ENCODE measurements around the gene CLTA.
"Not testable (repeated sequence)": the region's sequence is repeated elsewhere in the genome, so short reads cannot be mapped to it uniquely, and the experiment has no call there.

The CLTA gene

DNA sequence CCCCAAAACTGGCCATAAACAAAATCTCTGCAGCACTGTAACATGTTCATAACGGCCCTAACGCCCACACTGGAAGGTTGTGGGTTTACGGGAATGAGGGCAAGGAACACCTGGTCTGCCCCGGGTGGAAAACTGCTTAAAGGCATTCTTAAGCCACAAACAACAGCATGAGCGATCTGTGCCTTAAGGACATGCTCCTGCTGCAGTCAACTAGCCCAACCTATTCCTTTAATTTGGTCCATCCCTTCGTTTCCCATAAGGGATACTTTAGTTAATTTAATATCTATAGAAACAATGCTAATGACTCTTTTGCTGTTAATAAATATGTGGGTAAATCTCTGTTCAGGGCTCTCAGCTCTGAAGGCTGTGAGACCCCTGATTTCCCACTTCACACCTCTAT is 10.5 kb upstream of the CLTA start:
- not testable (repeated sequence) for H3K9ac ChIP-seq (ENCODE audit: low read length); H3K56ac ChIP-seq (ENCODE audit: low read length); DNase-seq; H3K36me3 ChIP-seq (ENCODE audit: control insufficient read depth, insufficient read depth, low read length); H3K4me1 ChIP-seq (ENCODE audit: control insufficient read depth, low read depth, low read length); H4K8ac ChIP-seq (ENCODE audit: low read depth, low read length); H3K18ac ChIP-seq (ENCODE audit: low read length); H3K27me3 ChIP-seq (ENCODE audit: insufficient read depth, low read length, poor library complexity); H3K4ac ChIP-seq (ENCODE audit: low read depth, low read length); H3K4me3 ChIP-seq (ENCODE audit: low read length); H4K5ac ChIP-seq (ENCODE audit: low read length); H2BK120ac ChIP-seq (ENCODE audit: low read depth, low read length); H3K23ac ChIP-seq (ENCODE audit: low read length); H3K79me1 ChIP-seq (ENCODE audit: low read length); H3K79me2 ChIP-seq (ENCODE audit: control insufficient read depth, insufficient read depth, low read length); H3K27ac ChIP-seq (ENCODE audit: low read depth, low read length); H2AK5ac ChIP-seq (ENCODE audit: low read length); H3K4me2 ChIP-seq (ENCODE audit: low read length); H2BK5ac ChIP-seq (ENCODE audit: low read length); H2BK15ac ChIP-seq (replicated peaks; ENCODE audit: low read depth)
- WGBS (ENCODE audit: extremely low coverage, insufficient coverage, low lambda C conversion rate) = no CpG with 5 or more reads among the region's 6 CpGs

DNA sequence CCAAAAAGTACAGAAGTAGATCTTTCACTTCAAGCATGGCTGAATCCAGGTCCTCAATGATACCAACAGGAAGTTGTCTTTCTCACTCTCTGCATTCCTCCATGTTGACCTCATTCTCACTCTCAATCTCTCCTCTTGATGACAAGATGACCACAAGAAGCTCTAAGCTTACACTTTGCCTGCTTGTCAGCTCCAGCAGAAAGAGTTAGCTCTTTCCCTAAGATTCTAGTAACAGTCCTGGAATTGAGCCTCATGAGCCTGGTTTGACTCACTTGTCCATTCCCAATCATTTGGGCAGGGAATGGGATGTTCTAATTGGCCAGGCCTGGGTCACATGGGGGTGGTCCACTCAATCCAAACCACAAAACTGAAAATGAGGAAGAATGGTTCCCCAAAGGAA is 3.3 kb upstream of the CLTA start:
- Histone ChIP-seq H3K4me3 (ENCODE audit: low read length) (no peak overlapping the region), H3K23ac (ENCODE audit: low read length) (no peak overlapping the region), H4K8ac (ENCODE audit: low read depth, low read length) (no peak overlapping the region), H3K36me3 (ENCODE audit: control insufficient read depth, insufficient read depth, low read length) (no peaks in the 10 kb centered on the region), H3K27me3 (ENCODE audit: insufficient read depth, low read length, poor library complexity) (no peaks in the 10 kb centered on the region), H3K4me2 (ENCODE audit: low read length) (no peak overlapping the region), H3K18ac (ENCODE audit: low read length) (no peak overlapping the region), H3K4me1 (ENCODE audit: control insufficient read depth, low read depth, low read length) (peaks cover 14% of the 10 kb centered on the region), H3K79me1 (ENCODE audit: low read length) (no peaks in the 10 kb centered on the region), H4K5ac (ENCODE audit: low read length) (no peak overlapping the region), H3K79me2 (ENCODE audit: control insufficient read depth, insufficient read depth, low read length) (peaks cover 15% of the 10 kb centered on the region), H2BK5ac (ENCODE audit: low read length) (no peak overlapping the region), H2AK5ac (ENCODE audit: low read length) (no peak overlapping the region), H2BK120ac (ENCODE audit: low read depth, low read length) (peak overlapping the region; percentile 29), H2BK15ac (replicated peaks; ENCODE audit: low read depth) (no peak overlapping the region), H3K27ac (ENCODE audit: low read depth, low read length) (peak overlapping the region; percentile 38), H3K56ac (ENCODE audit: low read length) (no peak overlapping the region), H3K4ac (ENCODE audit: low read depth, low read length) (peak overlapping the region; percentile 36), H3K9ac (ENCODE audit: low read length) (no peak overlapping the region)
- DNase-seq = peak; percentile 91

DNA sequence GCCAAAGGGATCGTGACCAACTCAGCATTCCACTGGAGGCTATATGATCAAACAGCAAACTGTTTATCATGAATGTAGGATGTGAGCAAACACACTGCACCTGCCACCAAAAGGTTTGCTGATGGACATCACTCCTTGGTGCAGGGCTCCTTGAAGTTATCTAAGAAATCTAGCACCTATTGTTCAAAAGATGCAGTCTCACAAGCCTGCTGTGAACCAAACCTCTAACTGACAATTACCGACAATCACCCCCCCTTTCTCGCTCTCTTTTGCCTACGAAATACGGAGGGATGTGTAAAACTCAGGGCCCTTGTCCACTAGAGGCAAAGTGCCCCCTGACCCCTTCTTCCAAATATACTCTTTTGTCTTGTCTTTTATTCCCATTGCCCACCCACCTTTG is 2.5 kb upstream of the CLTA start:
- Histone ChIP-seq H2AK5ac (ENCODE audit: low read length) (no peak overlapping the region), H2BK5ac (ENCODE audit: low read length) (no peak overlapping the region), H2BK120ac (ENCODE audit: low read depth, low read length) (no peak overlapping the region), H4K8ac (ENCODE audit: low read depth, low read length) (no peak overlapping the region), H3K27ac (ENCODE audit: low read depth, low read length) (no peak overlapping the region), H4K5ac (ENCODE audit: low read length) (no peak overlapping the region), H3K4ac (ENCODE audit: low read depth, low read length) (no peak overlapping the region), H3K79me1 (ENCODE audit: low read length) (peaks cover 2% of the 10 kb centered on the region), H2BK15ac (replicated peaks; ENCODE audit: low read depth) (no peak overlapping the region), H3K9ac (ENCODE audit: low read length) (no peak overlapping the region), H3K36me3 (ENCODE audit: control insufficient read depth, insufficient read depth, low read length) (no peaks in the 10 kb centered on the region), H3K4me1 (ENCODE audit: control insufficient read depth, low read depth, low read length) (peaks cover 18% of the 10 kb centered on the region), H3K79me2 (ENCODE audit: control insufficient read depth, insufficient read depth, low read length) (peaks cover 23% of the 10 kb centered on the region), H3K4me3 (ENCODE audit: low read length) (no peak overlapping the region), H3K23ac (ENCODE audit: low read length) (no peak overlapping the region), H3K4me2 (ENCODE audit: low read length) (no peak overlapping the region), H3K56ac (ENCODE audit: low read length) (peak overlapping the region; percentile 45), H3K27me3 (ENCODE audit: insufficient read depth, low read length, poor library complexity) (no peaks in the 10 kb centered on the region), H3K18ac (ENCODE audit: low read length) (no peak overlapping the region)
- no CpG with 5 or more reads among the region's 5 CpGs for WGBS (ENCODE audit: extremely low coverage, insufficient coverage, low lambda C conversion rate)
- peak; percentile 87 for DNase-seq

GRCh38 chr9:36189976-36190375 is 745 bp upstream of the CLTA start:
- peak overlapping the region; percentile 7 for H3K27ac ChIP-seq (ENCODE audit: low read depth, low read length)
- H3K9ac ChIP-seq (ENCODE audit: low read length) = peak overlapping the region; percentile 53
- H2BK15ac ChIP-seq (replicated peaks; ENCODE audit: low read depth) = peak overlapping the region; percentile 86
- H4K8ac ChIP-seq (ENCODE audit: low read depth, low read length) = no peak overlapping the region
- peaks cover 21% of the 10 kb centered on the region for H3K4me1 ChIP-seq (ENCODE audit: control insufficient read depth, low read depth, low read length)
- peak overlapping the region; percentile 85 for H3K56ac ChIP-seq (ENCODE audit: low read length)
- WGBS (ENCODE audit: extremely low coverage, insufficient coverage, low lambda C conversion rate) = no CpG with 5 or more reads among the region's 9 CpGs
- no peaks in the 10 kb centered on the region for H3K27me3 ChIP-seq (ENCODE audit: insufficient read depth, low read length, poor library complexity)
- peak overlapping the region; percentile 56 for H3K18ac ChIP-seq (ENCODE audit: low read length)
- DNase-seq = peak; percentile 69
- H3K36me3 ChIP-seq (ENCODE audit: control insufficient read depth, insufficient read depth, low read length) = peaks cover 2% of the 10 kb centered on the region
- H3K4me2 ChIP-seq (ENCODE audit: low read length) = peak overlapping the region; percentile 38
- no peak overlapping the region for H3K23ac ChIP-seq (ENCODE audit: low read length)
- no peak overlapping the region for H2BK120ac ChIP-seq (ENCODE audit: low read depth, low read length)
- H2BK5ac ChIP-seq (ENCODE audit: low read length) = peak overlapping the region; percentile 53
- peaks cover 11% of the 10 kb centered on the region for H3K79me1 ChIP-seq (ENCODE audit: low read length)
- peaks cover 40% of the 10 kb centered on the region for H3K79me2 ChIP-seq (ENCODE audit: control insufficient read depth, insufficient read depth, low read length)
- no peak overlapping the region for H2AK5ac ChIP-seq (ENCODE audit: low read length)
- H4K5ac ChIP-seq (ENCODE audit: low read length) = no peak overlapping the region
- H3K4me3 ChIP-seq (ENCODE audit: low read length) = no peak overlapping the region
- no peak overlapping the region for H3K4ac ChIP-seq (ENCODE audit: low read depth, low read length)

GRCh38 chr9:36191290-36191645 is 547 bp downstream of the CLTA start:
- Histone ChIP-seq H3K9ac (ENCODE audit: low read length) (peak overlapping the region; percentile 90), H3K4me3 (ENCODE audit: low read length) (peak overlapping the region; percentile 91), H3K56ac (ENCODE audit: low read length) (peak overlapping the region; percentile 90), H3K4me2 (ENCODE audit: low read length) (peak overlapping the region; percentile 39), H2BK15ac (replicated peaks; ENCODE audit: low read depth) (no peak overlapping the region), H4K5ac (ENCODE audit: low read length) (no peak overlapping the region), H2AK5ac (ENCODE audit: low read length) (no peak overlapping the region), H3K18ac (ENCODE audit: low read length) (peak overlapping the region; percentile 94), H4K8ac (ENCODE audit: low read depth, low read length) (no peak overlapping the region), H2BK120ac (ENCODE audit: low read depth, low read length) (no peak overlapping the region), H3K79me2 (ENCODE audit: control insufficient read depth, insufficient read depth, low read length) (peaks cover 40% of the 10 kb centered on the region), H3K27me3 (ENCODE audit: insufficient read depth, low read length, poor library complexity) (no peaks in the 10 kb centered on the region), H3K4ac (ENCODE audit: low read depth, low read length) (peak overlapping the region; percentile 95), H3K4me1 (ENCODE audit: control insufficient read depth, low read depth, low read length) (peaks cover 21% of the 10 kb centered on the region), H3K27ac (ENCODE audit: low read depth, low read length) (peak overlapping the region; percentile 75), H3K23ac (ENCODE audit: low read length) (peak overlapping the region; percentile 53), H3K36me3 (ENCODE audit: control insufficient read depth, insufficient read depth, low read length) (peaks cover 2% of the 10 kb centered on the region), H2BK5ac (ENCODE audit: low read length) (no peak overlapping the region), H3K79me1 (ENCODE audit: low read length) (peaks cover 11% of the 10 kb centered on the region)
- peak; percentile 47 for DNase-seq
- no CpG with 5 or more reads among the region's 18 CpGs for WGBS (ENCODE audit: extremely low coverage, insufficient coverage, low lambda C conversion rate)

DNA sequence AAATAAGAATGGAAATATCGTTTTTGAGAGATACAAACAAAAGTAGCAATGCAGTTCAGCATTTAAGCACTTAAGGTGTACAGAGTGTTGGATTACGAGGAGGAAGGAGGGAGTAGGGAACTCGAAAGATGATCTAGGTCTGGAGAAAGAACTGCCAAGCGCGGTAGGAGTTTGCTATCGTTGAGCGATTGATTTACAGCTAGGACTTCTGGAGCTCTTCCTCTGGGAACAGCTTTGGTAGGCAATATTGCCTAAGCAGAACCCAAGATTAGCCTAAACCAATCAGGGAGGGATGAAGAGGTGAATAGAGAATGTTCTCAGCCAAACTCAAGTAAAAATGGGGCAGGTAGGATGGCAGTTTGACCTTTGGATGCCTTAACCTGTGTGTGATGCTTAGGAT is 965 bp downstream of the CLTA start:
- Histone ChIP-seq H3K79me1 (ENCODE audit: low read length) (peaks cover 11% of the 10 kb centered on the region), H3K4ac (ENCODE audit: low read depth, low read length) (no peak overlapping the region), H2AK5ac (ENCODE audit: low read length) (no peak overlapping the region), H3K4me1 (ENCODE audit: control insufficient read depth, low read depth, low read length) (peaks cover 21% of the 10 kb centered on the region), H3K4me2 (ENCODE audit: low read length) (peak overlapping the region; percentile 39), H3K23ac (ENCODE audit: low read length) (no peak overlapping the region), H2BK120ac (ENCODE audit: low read depth, low read length) (no peak overlapping the region), H2BK5ac (ENCODE audit: low read length) (no peak overlapping the region), H4K5ac (ENCODE audit: low read length) (no peak overlapping the region), H4K8ac (ENCODE audit: low read depth, low read length) (no peak overlapping the region), H3K18ac (ENCODE audit: low read length) (no peak overlapping the region), H3K4me3 (ENCODE audit: low read length) (peak overlapping the region; percentile 91), H2BK15ac (replicated peaks; ENCODE audit: low read depth) (no peak overlapping the region), H3K79me2 (ENCODE audit: control insufficient read depth, insufficient read depth, low read length) (peaks cover 40% of the 10 kb centered on the region), H3K56ac (ENCODE audit: low read length) (peak overlapping the region; percentile 90), H3K27ac (ENCODE audit: low read depth, low read length) (no peak overlapping the region), H3K9ac (ENCODE audit: low read length) (peak overlapping the region; percentile 90), H3K36me3 (ENCODE audit: control insufficient read depth, insufficient read depth, low read length) (peaks cover 2% of the 10 kb centered on the region), H3K27me3 (ENCODE audit: insufficient read depth, low read length, poor library complexity) (no peaks in the 10 kb centered on the region)
- peak; percentile 20 for DNase-seq
- WGBS (ENCODE audit: extremely low coverage, insufficient coverage, low lambda C conversion rate) = no CpG with 5 or more reads among the region's 7 CpGs
